HG03521 (cell line): ENCODE measurements around the gene HEPACAM.

ENCODE experiments used
- ATAC-seq: cut with Tn5 transposase; IDR thresholded peaks from one replicate; pipeline ENCODE4 v1.9.1; 2021; ENCODE audit warnings: mild to moderate bottlenecking, moderate library complexity; ENCODE audit not compliant: unreplicated experiment

HEPACAM gene

GRCh38 chr11:124943741-124944140 is 7.9 kb upstream of the HEPACAM start:
- ATAC-seq, result no peak

GRCh38 chr11:124943254-124943616 is 7.4 kb upstream of the HEPACAM start:
- no peak for ATAC-seq

- no peak for ATAC-seq
These were observed 6.8 kb upstream of the HEPACAM start for GRCh38 chr11:124942466-124943253.

- no peak for ATAC-seq
These were observed 5.9 kb upstream of the HEPACAM start for GRCh38 chr11:124941703-124942102.

GRCh38 chr11:124938970-124939369 is 3.1 kb upstream of the HEPACAM start:
- ATAC-seq, result no peak

GRCh38 chr11:124938206-124938765 is 2.4 kb upstream of the HEPACAM start:
- no peak for ATAC-seq

GRCh38 chr11:124937336-124937935 is 1.6 kb upstream of the HEPACAM start:
- ATAC-seq, result no peak

GRCh38 chr11:124934862-124935547 is 842 bp downstream of the HEPACAM start:
- no peak for ATAC-seq

GRCh38 chr11:124930799-124931198 is 5.0 kb downstream of the HEPACAM start:
- ATAC-seq, result peak; percentile 91

GRCh38 chr11:124928942-124929665 is 6.7 kb downstream of the HEPACAM start:
- no peak for ATAC-seq

GRCh38 chr11:124923296-124923695 is 12.6 kb downstream of the HEPACAM start:
- no peak for ATAC-seq

GRCh38 chr11:124922831-124923230 is 13.0 kb downstream of the HEPACAM start:
- ATAC-seq, result no peak

GRCh38 chr11:124920870-124921609 is 14.8 kb downstream of the HEPACAM start:
- no peak for ATAC-seq

- ATAC-seq, result no peak
These were observed 15.5 kb downstream of the HEPACAM start for GRCh38 chr11:124920356-124920755.

GRCh38 chr11:124919898-124920297 is 15.9 kb downstream of the HEPACAM start:
- ATAC-seq, result no peak

GRCh38 chr11:124918950-124919349 is 16.9 kb downstream of the HEPACAM start, which contains the start of gene HEPN1:
HEPN1 (plus strand) TSS chr11:124919250.
- no peak for ATAC-seq

GRCh38 chr11:124917115-124917637 is 18.7 kb downstream of the HEPACAM start:
- ATAC-seq, result no peak

GRCh38 chr11:124916370-124916710 is 19.5 kb downstream of the HEPACAM start:
- no peak for ATAC-seq

- ATAC-seq, result no peak
These were observed 20.1 kb downstream of the HEPACAM start for GRCh38 chr11:124915541-124916369.
